ENCODE measurements around the gene MREG.

The MREG gene

DNA sequence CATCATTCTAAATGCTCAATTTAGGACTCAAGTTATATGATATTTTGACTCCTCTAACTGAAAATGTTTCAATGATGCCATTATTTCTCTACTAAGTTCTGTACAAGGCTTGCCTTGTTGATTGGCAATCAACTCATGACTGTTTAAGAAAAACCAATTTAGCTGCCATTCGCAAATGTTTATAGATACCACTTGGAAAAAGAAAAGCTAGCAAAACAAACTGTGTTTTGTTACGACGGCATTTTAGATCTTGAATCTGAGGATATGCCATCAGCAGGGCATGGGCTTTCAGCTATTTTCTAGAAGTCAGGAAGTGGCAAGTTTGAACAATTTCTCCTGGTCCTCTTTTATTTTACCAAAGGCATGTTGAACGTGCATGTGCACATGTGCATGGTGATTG, 65.3 kb downstream of the MREG start:
- H3K4me1 ChIP-seq (ENCODE audit: control insufficient read depth in 5 of 5, insufficient read depth in 5 of 5, low read length in 5 of 5), result no peaks in the 10 kb centered on the region
- no peaks in the 10 kb centered on the region for H3K9me3 ChIP-seq (ENCODE audit: control insufficient read depth in 5 of 5, low read length in 5 of 5)
- peaks cover 13 to 30% (median 21%) of the 10 kb centered on the region in 5 donors for H3K36me3 ChIP-seq (ENCODE audit: control insufficient read depth in 5 of 5, insufficient read depth in 5 of 5, low read length in 5 of 5)
- no peaks in the 10 kb centered on the region for H3K27me3 ChIP-seq (ENCODE audit: control insufficient read depth in 5 of 5, insufficient read depth in 4 of 5, low read length in 5 of 5)
- H3K27ac ChIP-seq (ENCODE audit: low read depth, low read length), result no peak overlapping the region
- H3K4me3 ChIP-seq (ENCODE audit: low read depth in 1 of 5, low read length in 5 of 5), result no peak overlapping the region
- peak overlapping the region in 1 of 5 donors; percentile 21 for H3K9ac ChIP-seq (ENCODE audit: low read length in 5 of 5)

DNA sequence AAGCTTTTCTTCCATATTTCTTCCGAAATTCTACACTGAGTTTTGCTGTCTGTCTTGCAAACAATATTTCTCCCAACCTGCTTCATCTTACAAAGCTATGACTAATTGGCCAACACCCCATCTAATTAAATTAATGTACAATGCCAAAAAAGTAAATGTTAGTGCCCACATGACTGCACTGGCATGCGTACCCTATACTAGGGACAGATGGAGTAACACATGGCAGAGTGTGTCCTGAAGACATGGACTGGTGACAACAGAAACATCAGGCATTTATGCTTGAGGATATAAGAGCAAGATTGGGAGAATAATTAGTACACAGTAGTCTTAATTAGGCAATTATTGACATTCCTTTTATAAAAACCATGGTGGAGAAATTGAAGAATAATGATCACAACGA, 66.8 kb downstream of the MREG start:
- H3K4me3 ChIP-seq (ENCODE audit: low read depth in 1 of 5, low read length in 5 of 5), result no peak overlapping the region
- no peak overlapping the region for H3K9ac ChIP-seq (ENCODE audit: low read length in 5 of 5)
- peaks cover 13 to 36% (median 28%) of the 10 kb centered on the region in 5 donors for H3K36me3 ChIP-seq (ENCODE audit: control insufficient read depth in 5 of 5, insufficient read depth in 5 of 5, low read length in 5 of 5)
- H3K9me3 ChIP-seq (ENCODE audit: control insufficient read depth in 5 of 5, low read length in 5 of 5), result no peaks in the 10 kb centered on the region
- no peaks in the 10 kb centered on the region for H3K27me3 ChIP-seq (ENCODE audit: control insufficient read depth in 5 of 5, insufficient read depth in 4 of 5, low read length in 5 of 5)
- no peaks in the 10 kb centered on the region for H3K4me1 ChIP-seq (ENCODE audit: control insufficient read depth in 5 of 5, insufficient read depth in 5 of 5, low read length in 5 of 5)
- no peak overlapping the region for H3K27ac ChIP-seq (ENCODE audit: low read depth, low read length)

DNA sequence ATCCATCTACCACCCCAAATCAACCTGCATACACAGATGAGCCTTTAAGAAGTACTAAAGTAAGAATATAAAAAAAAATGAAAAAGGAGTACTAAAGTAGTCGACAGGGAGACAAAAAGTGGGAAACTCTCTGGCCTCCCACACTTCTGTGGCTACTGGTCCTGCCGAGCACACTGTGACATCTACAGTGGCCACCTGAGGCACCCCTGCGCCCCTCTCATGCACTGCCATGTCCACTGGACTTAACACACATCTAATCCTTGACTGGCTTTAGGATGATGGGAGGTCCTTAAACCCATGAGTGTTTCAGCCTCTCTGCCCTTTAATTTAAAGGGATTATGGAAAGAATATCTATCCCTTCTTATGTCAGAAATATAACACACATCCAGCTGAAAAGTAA, 71.2 kb downstream of the MREG start:
- H3K27me3 ChIP-seq (ENCODE audit: control insufficient read depth in 5 of 5, insufficient read depth in 4 of 5, low read length in 5 of 5), result no peaks in the 10 kb centered on the region
- H3K4me3 ChIP-seq (ENCODE audit: low read depth in 1 of 5, low read length in 5 of 5), result no peak overlapping the region
- H3K4me1 ChIP-seq (ENCODE audit: control insufficient read depth in 5 of 5, insufficient read depth in 5 of 5, low read length in 5 of 5), result peaks cover 0 to 15% (median 5%) of the 10 kb centered on the region in 5 donors
- H3K27ac ChIP-seq (ENCODE audit: low read depth, low read length), result no peak overlapping the region
- H3K9ac ChIP-seq (ENCODE audit: low read length in 5 of 5), result no peak overlapping the region
- H3K36me3 ChIP-seq (ENCODE audit: control insufficient read depth in 5 of 5, insufficient read depth in 5 of 5, low read length in 5 of 5), result peaks cover 13 to 42% (median 28%) of the 10 kb centered on the region in 5 donors
- no peaks in the 10 kb centered on the region for H3K9me3 ChIP-seq (ENCODE audit: control insufficient read depth in 5 of 5, low read length in 5 of 5)

DNA sequence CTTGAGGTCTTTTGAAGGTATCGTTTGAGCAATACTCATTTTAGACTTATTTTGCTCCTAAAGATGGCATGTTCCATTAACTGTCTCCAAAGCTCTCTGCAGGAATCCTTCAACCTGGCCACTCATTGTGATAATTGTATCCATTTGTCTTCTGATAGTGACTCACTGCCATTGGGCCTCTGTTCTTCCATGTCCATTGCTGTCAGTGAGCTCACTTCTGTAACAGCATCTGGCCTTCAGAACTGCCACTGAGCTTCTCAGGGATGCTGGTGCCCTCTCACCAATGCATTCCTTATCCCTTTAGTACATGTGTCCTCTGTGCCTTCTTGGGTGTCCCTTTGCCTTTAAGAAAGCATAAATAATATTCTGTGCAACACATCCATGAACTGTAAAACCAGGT, 71.6 kb downstream of the MREG start:
- no peak overlapping the region for H3K4me3 ChIP-seq (ENCODE audit: low read depth in 1 of 5, low read length in 5 of 5)
- H3K27ac ChIP-seq (ENCODE audit: low read depth, low read length), result peak overlapping the region; percentile 54
- no peaks in the 10 kb centered on the region for H3K9me3 ChIP-seq (ENCODE audit: control insufficient read depth in 5 of 5, low read length in 5 of 5)
- no peaks in the 10 kb centered on the region for H3K27me3 ChIP-seq (ENCODE audit: control insufficient read depth in 5 of 5, insufficient read depth in 4 of 5, low read length in 5 of 5)
- H3K36me3 ChIP-seq (ENCODE audit: control insufficient read depth in 5 of 5, insufficient read depth in 5 of 5, low read length in 5 of 5), result peaks cover 13 to 38% (median 28%) of the 10 kb centered on the region in 5 donors
- H3K4me1 ChIP-seq (ENCODE audit: control insufficient read depth in 5 of 5, insufficient read depth in 5 of 5, low read length in 5 of 5), result peaks cover 0 to 15% (median 5%) of the 10 kb centered on the region in 5 donors
- no peak overlapping the region for H3K9ac ChIP-seq (ENCODE audit: low read length in 5 of 5)

DNA sequence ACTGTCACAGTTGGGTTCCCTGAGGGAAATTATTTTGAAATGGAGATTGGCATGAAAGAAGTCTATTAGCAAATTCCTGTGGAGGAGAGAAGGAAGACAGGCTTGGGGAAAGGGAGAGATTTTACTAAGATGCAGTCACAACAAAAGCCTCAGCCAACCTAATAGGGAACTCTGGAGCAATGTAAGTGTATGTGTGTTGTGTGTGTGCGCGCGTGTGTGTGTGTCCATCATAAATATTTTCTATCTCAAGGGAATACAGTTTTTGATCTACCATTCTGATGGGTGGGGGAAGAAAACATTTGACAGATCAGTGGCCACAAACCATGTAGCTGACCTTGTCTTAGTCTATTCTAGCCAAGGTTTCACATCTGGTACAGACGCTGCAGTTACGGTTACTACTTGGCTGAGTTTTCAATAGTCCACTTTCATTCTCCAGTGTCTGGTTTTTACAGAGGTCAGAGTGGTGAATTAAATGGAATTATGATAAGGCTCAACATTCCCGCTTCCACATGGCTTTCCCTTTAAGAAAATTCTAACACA, 72.6 kb downstream of the MREG start:
- Histone ChIP-seq H3K36me3 (ENCODE audit: control insufficient read depth in 5 of 5, insufficient read depth in 5 of 5, low read length in 5 of 5) (peaks cover 10 to 32% (median 25%) of the 10 kb centered on the region in 5 donors), H3K27me3 (ENCODE audit: control insufficient read depth in 5 of 5, insufficient read depth in 4 of 5, low read length in 5 of 5) (no peaks in the 10 kb centered on the region), H3K27ac (ENCODE audit: low read depth, low read length) (peak overlapping the region; percentile 54), H3K4me3 (ENCODE audit: low read depth in 1 of 5, low read length in 5 of 5) (no peak overlapping the region), H3K4me1 (ENCODE audit: control insufficient read depth in 5 of 5, insufficient read depth in 5 of 5, low read length in 5 of 5) (peaks cover 0 to 15% (median 5%) of the 10 kb centered on the region in 5 donors), H3K9me3 (ENCODE audit: control insufficient read depth in 5 of 5, low read length in 5 of 5) (no peaks in the 10 kb centered on the region), H3K9ac (ENCODE audit: low read length in 5 of 5) (peak overlapping the region in 1 of 5 donors; percentile 29)

DNA sequence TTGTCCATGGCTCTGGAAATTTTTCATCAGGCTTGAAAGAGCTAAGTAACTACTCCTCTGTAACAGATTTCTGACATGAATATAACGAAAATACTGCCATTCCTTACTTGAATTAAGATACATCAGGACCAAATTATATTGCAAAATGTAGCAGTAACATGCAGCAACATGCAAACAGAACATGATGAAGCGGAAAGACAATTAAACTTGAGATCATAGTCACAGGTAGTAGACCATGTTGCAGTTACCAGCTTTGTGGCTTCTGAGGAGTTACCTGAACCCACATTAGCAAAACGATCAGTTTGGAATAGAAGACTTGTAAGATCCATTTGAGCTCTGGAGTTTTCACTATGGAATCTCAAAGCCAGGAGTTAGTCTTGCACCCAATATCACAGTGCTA, 76.2 kb downstream of the MREG start:
- H3K36me3 ChIP-seq (ENCODE audit: control insufficient read depth in 5 of 5, insufficient read depth in 5 of 5, low read length in 5 of 5), result peaks cover 0 to 11% (median 9%) of the 10 kb centered on the region in 5 donors
- H3K4me1 ChIP-seq (ENCODE audit: control insufficient read depth in 5 of 5, insufficient read depth in 5 of 5, low read length in 5 of 5), result peaks cover 0 to 15% (median 5%) of the 10 kb centered on the region in 5 donors
- no peak overlapping the region for H3K9ac ChIP-seq (ENCODE audit: low read length in 5 of 5)
- H3K9me3 ChIP-seq (ENCODE audit: control insufficient read depth in 5 of 5, low read length in 5 of 5), result no peaks in the 10 kb centered on the region
- H3K27me3 ChIP-seq (ENCODE audit: control insufficient read depth in 5 of 5, insufficient read depth in 4 of 5, low read length in 5 of 5), result no peaks in the 10 kb centered on the region
- no peak overlapping the region for H3K4me3 ChIP-seq (ENCODE audit: low read depth in 1 of 5, low read length in 5 of 5)
- H3K27ac ChIP-seq (ENCODE audit: low read depth, low read length), result no peak overlapping the region

DNA sequence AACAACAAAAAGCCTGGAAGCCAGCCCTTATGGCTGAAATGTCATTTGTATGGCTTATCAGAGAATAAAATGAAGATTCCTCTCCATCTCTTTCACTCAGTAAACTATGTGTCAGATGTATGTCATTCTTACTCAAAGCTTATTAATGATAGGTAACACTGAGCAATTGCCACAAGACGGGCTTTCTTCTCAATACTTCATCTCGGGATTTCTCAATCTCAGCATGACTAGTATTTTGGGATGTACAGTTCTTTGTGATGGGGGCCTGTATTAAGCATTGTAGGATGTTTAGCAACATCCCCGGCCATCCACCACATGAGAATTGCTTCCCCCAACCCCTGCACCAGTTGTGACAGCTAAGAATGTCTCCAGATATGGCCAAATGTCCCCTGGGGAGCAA, 80.2 kb downstream of the MREG start:
- no peak overlapping the region for H3K4me3 ChIP-seq (ENCODE audit: low read depth in 1 of 5, low read length in 5 of 5)
- H3K27ac ChIP-seq (ENCODE audit: low read depth, low read length), result no peak overlapping the region
- no peaks in the 10 kb centered on the region for H3K9me3 ChIP-seq (ENCODE audit: control insufficient read depth in 5 of 5, low read length in 5 of 5)
- no peaks in the 10 kb centered on the region for H3K27me3 ChIP-seq (ENCODE audit: control insufficient read depth in 5 of 5, insufficient read depth in 4 of 5, low read length in 5 of 5)
- no peak overlapping the region for H3K9ac ChIP-seq (ENCODE audit: low read length in 5 of 5)
- peaks cover 0 to 6% (median 0%) of the 10 kb centered on the region in 5 donors for H3K36me3 ChIP-seq (ENCODE audit: control insufficient read depth in 5 of 5, insufficient read depth in 5 of 5, low read length in 5 of 5)
- H3K4me1 ChIP-seq (ENCODE audit: control insufficient read depth in 5 of 5, insufficient read depth in 5 of 5, low read length in 5 of 5), result no peaks in the 10 kb centered on the region

DNA sequence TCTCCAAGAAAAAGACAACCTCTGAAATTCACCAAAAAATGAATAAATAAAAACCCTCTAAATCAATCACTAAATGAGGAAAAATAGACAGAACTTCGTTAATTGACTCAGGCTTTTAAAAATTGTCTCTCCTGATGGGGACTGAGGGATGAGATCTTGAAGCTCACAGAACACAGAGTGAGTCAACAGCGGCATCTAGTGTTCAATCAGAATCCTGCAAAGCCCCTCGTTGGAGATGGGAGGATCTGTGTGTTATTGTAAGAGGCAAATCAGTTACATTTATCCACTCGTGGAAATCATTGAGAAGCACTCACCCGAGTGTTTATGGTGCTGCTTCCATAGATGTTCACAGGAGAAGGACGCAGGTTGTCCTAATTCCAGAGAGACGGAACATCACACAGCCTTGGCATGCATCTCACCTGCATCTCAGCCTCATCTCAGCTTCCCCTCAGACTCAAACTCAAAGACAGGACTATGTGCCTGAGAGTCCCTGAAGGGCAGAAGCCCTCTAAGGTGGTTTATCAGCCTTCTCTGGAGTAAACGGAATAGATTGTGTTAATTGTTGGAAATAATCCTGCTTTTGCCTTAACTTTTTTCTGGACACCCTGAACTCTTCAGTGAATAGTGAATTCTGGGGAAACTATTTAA, 82.0 kb downstream of the MREG start:
- peaks cover 0 to 4% (median 0%) of the 10 kb centered on the region in 5 donors for H3K36me3 ChIP-seq (ENCODE audit: control insufficient read depth in 5 of 5, insufficient read depth in 5 of 5, low read length in 5 of 5)
- H3K27ac ChIP-seq (ENCODE audit: low read depth, low read length), result no peak overlapping the region
- H3K4me3 ChIP-seq (ENCODE audit: low read depth in 1 of 5, low read length in 5 of 5), result no peak overlapping the region
- H3K9ac ChIP-seq (ENCODE audit: low read length in 5 of 5), result no peak overlapping the region
- no peaks in the 10 kb centered on the region for H3K4me1 ChIP-seq (ENCODE audit: control insufficient read depth in 5 of 5, insufficient read depth in 5 of 5, low read length in 5 of 5)
- H3K9me3 ChIP-seq (ENCODE audit: control insufficient read depth in 5 of 5, low read length in 5 of 5), result no peaks in the 10 kb centered on the region
- H3K27me3 ChIP-seq (ENCODE audit: control insufficient read depth in 5 of 5, insufficient read depth in 4 of 5, low read length in 5 of 5), result no peaks in the 10 kb centered on the region

DNA sequence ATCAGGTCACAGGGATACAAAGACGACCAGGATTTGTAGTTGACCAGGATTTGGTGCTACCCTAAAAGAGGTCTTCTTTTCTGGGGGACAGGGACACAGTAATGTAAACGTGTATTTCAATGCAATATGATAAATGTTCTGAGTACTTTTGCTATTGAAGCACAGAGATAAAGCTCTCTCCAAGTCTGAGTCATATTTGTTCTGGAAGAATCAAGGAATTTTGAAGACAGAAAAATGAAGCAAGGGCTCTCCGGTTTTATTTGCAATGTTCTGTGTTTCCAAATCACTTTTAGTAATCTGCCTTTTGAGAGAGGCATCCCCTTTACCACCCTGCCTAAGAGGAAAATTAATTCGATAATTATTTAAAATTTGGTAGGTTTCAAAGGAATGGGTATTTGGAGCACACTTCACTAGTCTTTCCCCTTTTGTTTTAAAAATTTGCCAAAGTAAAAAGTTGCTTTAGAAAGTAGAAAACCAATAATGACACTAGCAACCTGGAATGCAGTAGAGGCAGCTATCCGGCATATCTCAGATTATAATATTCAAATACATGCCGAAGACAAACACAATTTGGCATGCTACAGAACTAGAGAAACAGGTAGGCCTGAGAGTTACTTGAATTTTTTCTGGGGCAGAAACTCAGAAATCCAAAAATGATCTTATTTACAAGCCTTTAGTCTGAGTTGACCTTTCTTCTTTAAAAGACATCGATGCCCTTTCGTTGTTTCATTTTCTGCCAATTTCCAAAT, 82.7 kb downstream of the MREG start:
- H3K4me3 ChIP-seq (ENCODE audit: low read depth in 1 of 5, low read length in 5 of 5), result no peak overlapping the region
- H3K9me3 ChIP-seq (ENCODE audit: control insufficient read depth in 5 of 5, low read length in 5 of 5), result no peaks in the 10 kb centered on the region
- peaks cover 0 to 4% (median 0%) of the 10 kb centered on the region in 5 donors for H3K36me3 ChIP-seq (ENCODE audit: control insufficient read depth in 5 of 5, insufficient read depth in 5 of 5, low read length in 5 of 5)
- H3K9ac ChIP-seq (ENCODE audit: low read length in 5 of 5), result no peak overlapping the region
- no peaks in the 10 kb centered on the region for H3K27me3 ChIP-seq (ENCODE audit: control insufficient read depth in 5 of 5, insufficient read depth in 4 of 5, low read length in 5 of 5)
- no peak overlapping the region for H3K27ac ChIP-seq (ENCODE audit: low read depth, low read length)
- no peaks in the 10 kb centered on the region for H3K4me1 ChIP-seq (ENCODE audit: control insufficient read depth in 5 of 5, insufficient read depth in 5 of 5, low read length in 5 of 5)

All from subcutaneous abdominal adipose tissue (tissue), 5 donors.